8988T (cell line): ENCODE measurements around the gene APLP2.
"Not testable (repeated sequence)": the region's sequence is repeated elsewhere in the genome, so short reads cannot be mapped to it uniquely, and the experiment has no call there.

Source experiments
- DNase-seq: peaks from one replicate; pipeline ENCODE4 v3.0.0; 2011

APLP2 gene

GRCh38 chr11:130092661-130093060 is 23.0 kb downstream of the APLP2 start:
- DNase-seq: no peak

GRCh38 chr11:130094614-130095013 is 24.9 kb downstream of the APLP2 start:
- no peak for DNase-seq

- DNase-seq: no peak
These were observed 25.6 kb downstream of the APLP2 start for GRCh38 chr11:130095326-130095725.

- no peak for DNase-seq
These were observed 26.3 kb downstream of the APLP2 start for GRCh38 chr11:130096042-130096441.

- DNase-seq: no peak
These were observed 27.1 kb downstream of the APLP2 start for GRCh38 chr11:130096823-130097222.

- DNase-seq: no peak
These were observed 27.6 kb downstream of the APLP2 start for GRCh38 chr11:130097285-130097684.

- DNase-seq: no peak
These were observed 29.7 kb downstream of the APLP2 start for GRCh38 chr11:130099356-130099755.

GRCh38 chr11:130100381-130101095 is 30.8 kb downstream of the APLP2 start:
- DNase-seq: no peak

GRCh38 chr11:130101661-130102060 is 32.0 kb downstream of the APLP2 start:
- DNase-seq: no peak

GRCh38 chr11:130102301-130103249 is 32.9 kb downstream of the APLP2 start:
- no peak for DNase-seq

- no peak for DNase-seq
These were observed 33.7 kb downstream of the APLP2 start for GRCh38 chr11:130103296-130103814.

- DNase-seq: no peak
These were observed 36.7 kb downstream of the APLP2 start for GRCh38 chr11:130106381-130106780.

GRCh38 chr11:130108671-130109070 is 39.0 kb downstream of the APLP2 start:
- not testable (repeated sequence) for DNase-seq

- DNase-seq: no peak
These were observed 39.7 kb downstream of the APLP2 start for GRCh38 chr11:130109386-130109785.

- DNase-seq: no peak
These were observed 40.8 kb downstream of the APLP2 start for GRCh38 chr11:130110339-130111108.

- no peak for DNase-seq
These were observed 42.6 kb downstream of the APLP2 start for GRCh38 chr11:130112071-130112830.

- DNase-seq: no peak
These were observed 44.6 kb downstream of the APLP2 start for GRCh38 chr11:130114281-130114680.

- DNase-seq: no peak
These were observed 45.0 kb downstream of the APLP2 start for GRCh38 chr11:130114726-130115125.

GRCh38 chr11:130115218-130115617 is 45.5 kb downstream of the APLP2 start:
- no peak for DNase-seq

- DNase-seq: no peak
These were observed 48.5 kb downstream of the APLP2 start for GRCh38 chr11:130118165-130118564.

GRCh38 chr11:130118636-130119387 is 49.1 kb downstream of the APLP2 start:
- DNase-seq: no peak
